Measurements from ENCODE around the gene DNAJB6. TPM values are rescaled to one million over a fixed set of nuclear protein-coding genes. Genes with fewer than 3 reads are reported as not detected.

The DNAJB6 gene
- total RNA-seq, 1 experiment from 2014 or later: 288 TPM

DNA sequence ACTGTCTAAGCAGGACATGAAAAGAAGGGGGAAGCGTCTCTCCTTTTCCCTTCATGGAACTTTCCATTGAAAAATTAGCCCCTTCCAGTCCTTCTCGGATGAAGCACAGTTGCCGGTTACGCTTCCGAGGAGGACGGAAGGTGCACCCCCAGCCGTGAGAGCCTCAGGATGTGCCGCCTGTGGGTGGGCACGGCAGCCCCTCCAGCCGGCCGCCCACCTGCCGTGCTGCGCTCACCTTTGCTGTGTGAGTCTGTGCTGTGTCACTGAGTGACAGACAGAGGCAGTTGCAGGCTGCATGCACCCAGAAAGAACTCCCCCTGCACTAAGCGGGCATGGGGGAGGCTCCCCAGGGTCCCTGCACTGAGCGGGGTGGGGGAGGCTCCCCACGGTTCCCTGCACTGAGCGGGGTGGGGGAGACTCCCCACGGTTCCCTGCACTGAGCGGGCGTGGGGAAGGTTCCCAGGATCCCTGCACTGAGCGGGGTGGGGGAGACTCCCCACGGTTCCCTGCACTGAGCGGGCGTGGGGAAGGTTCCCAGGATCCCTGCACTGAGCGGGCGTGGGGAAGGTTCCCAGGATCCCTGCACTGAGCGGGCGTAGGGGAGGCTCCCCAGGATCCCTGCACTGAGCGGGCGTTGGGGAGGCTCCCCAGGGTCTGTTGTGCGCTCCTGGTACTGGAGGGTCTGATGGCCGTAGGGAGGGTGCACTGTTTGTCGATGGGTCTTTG, 74.2 kb downstream of the DNAJB6 start:
- Mint-ChIP-seq H3K4me3 (no peak overlapping the region), H3K27ac (peak overlapping the region; percentile 85), H3K9me3 (no peaks in the 10 kb centered on the region), H3K27me3 (ENCODE audit: low read depth) (no peaks in the 10 kb centered on the region), H3K4me1 (peaks cover 44% of the 10 kb centered on the region), H3K36me3 (peaks cover 43% of the 10 kb centered on the region)
- TF ChIP-seq, protein P1, sequence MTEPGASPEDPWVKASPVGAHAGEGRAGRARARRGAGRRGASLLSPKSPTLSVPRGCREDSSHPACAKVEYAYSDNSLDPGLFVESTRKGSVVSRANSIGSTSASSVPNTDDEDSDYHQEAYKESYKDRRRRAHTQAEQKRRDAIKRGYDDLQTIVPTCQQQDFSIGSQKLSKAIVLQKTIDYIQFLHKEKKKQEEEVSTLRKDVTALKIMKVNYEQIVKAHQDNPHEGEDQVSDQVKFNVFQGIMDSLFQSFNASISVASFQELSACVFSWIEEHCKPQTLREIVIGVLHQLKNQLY (CRISPR knock-in tag; IDR thresholded peaks at IDR 0.05): no peak
- TF ChIP-seq ESRRA (CRISPR knock-in tag; IDR thresholded peaks at IDR 0.05; ENCODE audit: borderline replicate concordance): 0 out of 2 replicates have a peak, but pooled peaks have one; percentile 11
- CTCF ChIA-PET: interaction anchor here (1.0 kb wide), 1 partner anchor 13 kb away, joined by 3 read pairs; no protein-coding TSS in a partner anchor
- no peak for ATAC-seq
- DNase-seq (ENCODE audit: low spot score): no peak
- POLR2A ChIA-PET: no interaction called here

DNA sequence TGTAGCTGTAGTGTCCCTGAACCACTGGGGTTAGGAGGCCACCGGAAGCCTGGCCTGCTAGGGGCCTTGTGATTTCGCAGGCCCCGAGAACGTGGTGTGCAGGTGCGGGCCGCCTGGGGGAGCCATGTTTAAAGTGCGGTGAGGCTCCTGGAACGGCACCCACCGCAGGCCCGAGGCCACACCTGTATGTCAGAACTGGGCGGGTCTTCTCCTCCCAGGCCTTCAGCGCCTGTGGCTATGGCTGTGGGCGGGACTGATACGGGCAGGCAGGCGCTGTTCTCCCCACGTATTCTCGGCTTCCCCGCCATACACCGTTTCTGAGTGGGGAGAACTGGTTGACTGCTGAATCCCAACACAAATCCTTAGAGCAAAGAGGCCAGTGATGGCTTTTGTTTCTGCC, 74.8 kb downstream of the DNAJB6 start:
- Mint-ChIP-seq H3K27ac (peak overlapping the region; percentile 60), H3K36me3 (peaks cover 49% of the 10 kb centered on the region), H3K4me1 (peaks cover 44% of the 10 kb centered on the region), H3K9me3 (no peaks in the 10 kb centered on the region), H3K4me3 (no peak overlapping the region), H3K27me3 (ENCODE audit: low read depth) (no peaks in the 10 kb centered on the region)
- ChIA-PET CTCF (interaction anchor here (1.0 kb wide), 1 partner anchor 14 kb away, joined by 3 read pairs; no protein-coding TSS in a partner anchor), POLR2A (no interaction called here)
- peak; percentile 71 for DNase-seq (ENCODE audit: low spot score)
- peak; percentile 76 for ATAC-seq
- TF ChIP-seq, protein P2, sequence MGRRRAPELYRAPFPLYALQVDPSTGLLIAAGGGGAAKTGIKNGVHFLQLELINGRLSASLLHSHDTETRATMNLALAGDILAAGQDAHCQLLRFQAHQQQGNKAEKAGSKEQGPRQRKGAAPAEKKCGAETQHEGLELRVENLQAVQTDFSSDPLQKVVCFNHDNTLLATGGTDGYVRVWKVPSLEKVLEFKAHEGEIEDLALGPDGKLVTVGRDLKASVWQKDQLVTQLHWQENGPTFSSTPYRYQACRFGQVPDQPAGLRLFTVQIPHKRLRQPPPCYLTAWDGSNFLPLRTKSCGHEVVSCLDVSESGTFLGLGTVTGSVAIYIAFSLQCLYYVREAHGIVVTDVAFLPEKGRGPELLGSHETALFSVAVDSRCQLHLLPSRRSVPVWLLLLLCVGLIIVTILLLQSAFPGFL (CRISPR knock-in tag; IDR thresholded peaks at IDR 0.05; ENCODE audit: borderline replicate concordance): no peak
- TF ChIP-seq, protein P3, sequence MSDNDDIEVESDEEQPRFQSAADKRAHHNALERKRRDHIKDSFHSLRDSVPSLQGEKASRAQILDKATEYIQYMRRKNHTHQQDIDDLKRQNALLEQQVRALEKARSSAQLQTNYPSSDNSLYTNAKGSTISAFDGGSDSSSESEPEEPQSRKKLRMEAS (CRISPR knock-in tag; IDR thresholded peaks at IDR 0.05): peak; percentile 39; the same call in 1 of the 2 replicates
- TF ChIP-seq, protein P4, sequence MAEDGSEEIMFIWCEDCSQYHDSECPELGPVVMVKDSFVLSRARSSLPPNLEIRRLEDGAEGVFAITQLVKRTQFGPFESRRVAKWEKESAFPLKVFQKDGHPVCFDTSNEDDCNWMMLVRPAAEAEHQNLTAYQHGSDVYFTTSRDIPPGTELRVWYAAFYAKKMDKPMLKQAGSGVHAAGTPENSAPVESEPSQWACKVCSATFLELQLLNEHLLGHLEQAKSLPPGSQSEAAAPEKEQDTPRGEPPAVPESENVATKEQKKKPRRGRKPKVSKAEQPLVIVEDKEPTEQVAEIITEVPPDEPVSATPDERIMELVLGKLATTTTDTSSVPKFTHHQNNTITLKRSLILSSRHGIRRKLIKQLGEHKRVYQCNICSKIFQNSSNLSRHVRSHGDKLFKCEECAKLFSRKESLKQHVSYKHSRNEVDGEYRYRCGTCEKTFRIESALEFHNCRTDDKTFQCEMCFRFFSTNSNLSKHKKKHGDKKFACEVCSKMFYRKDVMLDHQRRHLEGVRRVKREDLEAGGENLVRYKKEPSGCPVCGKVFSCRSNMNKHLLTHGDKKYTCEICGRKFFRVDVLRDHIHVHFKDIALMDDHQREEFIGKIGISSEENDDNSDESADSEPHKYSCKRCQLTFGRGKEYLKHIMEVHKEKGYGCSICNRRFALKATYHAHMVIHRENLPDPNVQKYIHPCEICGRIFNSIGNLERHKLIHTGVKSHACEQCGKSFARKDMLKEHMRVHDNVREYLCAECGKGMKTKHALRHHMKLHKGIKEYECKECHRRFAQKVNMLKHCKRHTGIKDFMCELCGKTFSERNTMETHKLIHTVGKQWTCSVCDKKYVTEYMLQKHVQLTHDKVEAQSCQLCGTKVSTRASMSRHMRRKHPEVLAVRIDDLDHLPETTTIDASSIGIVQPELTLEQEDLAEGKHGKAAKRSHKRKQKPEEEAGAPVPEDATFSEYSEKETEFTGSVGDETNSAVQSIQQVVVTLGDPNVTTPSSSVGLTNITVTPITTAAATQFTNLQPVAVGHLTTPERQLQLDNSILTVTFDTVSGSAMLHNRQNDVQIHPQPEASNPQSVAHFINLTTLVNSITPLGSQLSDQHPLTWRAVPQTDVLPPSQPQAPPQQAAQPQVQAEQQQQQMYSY (CRISPR knock-in tag; IDR thresholded peaks at IDR 0.05): peak; percentile 82
- TF ChIP-seq ZBTB21 (CRISPR knock-in tag; IDR thresholded peaks at IDR 0.05; ENCODE audit: borderline replicate concordance): no peak
- TF ChIP-seq, protein P5, sequence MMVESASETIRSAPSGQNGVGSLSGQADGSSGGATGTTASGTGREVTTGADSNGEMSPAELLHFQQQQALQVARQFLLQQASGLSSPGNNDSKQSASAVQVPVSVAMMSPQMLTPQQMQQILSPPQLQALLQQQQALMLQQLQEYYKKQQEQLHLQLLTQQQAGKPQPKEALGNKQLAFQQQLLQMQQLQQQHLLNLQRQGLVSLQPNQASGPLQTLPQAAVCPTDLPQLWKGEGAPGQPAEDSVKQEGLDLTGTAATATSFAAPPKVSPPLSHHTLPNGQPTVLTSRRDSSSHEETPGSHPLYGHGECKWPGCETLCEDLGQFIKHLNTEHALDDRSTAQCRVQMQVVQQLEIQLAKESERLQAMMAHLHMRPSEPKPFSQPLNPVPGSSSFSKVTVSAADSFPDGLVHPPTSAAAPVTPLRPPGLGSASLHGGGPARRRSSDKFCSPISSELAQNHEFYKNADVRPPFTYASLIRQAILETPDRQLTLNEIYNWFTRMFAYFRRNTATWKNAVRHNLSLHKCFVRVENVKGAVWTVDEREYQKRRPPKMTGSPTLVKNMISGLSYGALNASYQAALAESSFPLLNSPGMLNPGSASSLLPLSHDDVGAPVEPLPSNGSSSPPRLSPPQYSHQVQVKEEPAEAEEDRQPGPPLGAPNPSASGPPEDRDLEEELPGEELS (CRISPR knock-in tag; IDR thresholded peaks at IDR 0.05): no peak

DNA sequence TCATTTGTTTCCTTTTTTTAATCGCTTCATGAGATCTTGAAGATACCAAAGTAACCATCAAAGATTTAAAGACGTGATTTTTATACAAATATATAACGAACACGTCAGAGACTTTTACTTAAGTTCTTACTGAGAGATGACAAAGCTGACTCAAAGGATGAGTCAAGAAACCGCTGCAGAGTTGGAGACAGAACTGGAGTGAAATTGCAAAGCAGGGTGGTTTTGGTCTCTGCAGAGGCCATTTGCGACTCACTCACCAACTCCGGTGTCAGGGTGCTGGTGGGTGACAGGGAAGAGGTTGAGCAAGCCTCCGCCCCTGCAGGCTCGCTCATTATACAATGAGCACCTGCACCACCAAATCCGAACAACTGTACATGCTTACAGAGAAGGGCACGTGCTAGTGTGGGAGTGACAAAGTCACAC, 75.2 kb downstream of the DNAJB6 start:
- no peak overlapping the region for H3K4me3 Mint-ChIP-seq
- ChIA-PET POLR2A (no interaction called here), CTCF (interaction anchor here (1.0 to 1.2 kb wide), 3 partner anchors 15 to 174 kb away, joined by 3 read pairs; no protein-coding TSS in a partner anchor)
- H3K27me3 Mint-ChIP-seq (ENCODE audit: low read depth): no peaks in the 10 kb centered on the region
- peaks cover 53% of the 10 kb centered on the region for H3K36me3 Mint-ChIP-seq
- H3K27ac Mint-ChIP-seq: peak overlapping the region; percentile 42
- no peaks in the 10 kb centered on the region for H3K9me3 Mint-ChIP-seq
- no peak for ATAC-seq
- DNase-seq (ENCODE audit: low spot score): no peak
- H3K4me1 Mint-ChIP-seq: peaks cover 44% of the 10 kb centered on the region
- TF ChIP-seq ESRRA (CRISPR knock-in tag; IDR thresholded peaks at IDR 0.05; ENCODE audit: borderline replicate concordance) (no peak), ZNF671 (CRISPR knock-in tag; IDR thresholded peaks at IDR 0.05) (no peak), ATF1 (CRISPR knock-in tag; IDR thresholded peaks at IDR 0.05) (no peak), SMAD4 (CRISPR knock-in tag; IDR thresholded peaks at IDR 0.05) (no peak), NR3C1 (CRISPR knock-in tag; conservative IDR thresholded peaks at IDR 0.05; ENCODE audit: low read depth) (no peak), JAZF1 (CRISPR knock-in tag; IDR thresholded peaks at IDR 0.05) (no peak)
- TF ChIP-seq, protein P4 (CRISPR knock-in tag; IDR thresholded peaks at IDR 0.05): no peak
- TF ChIP-seq, protein P6, sequence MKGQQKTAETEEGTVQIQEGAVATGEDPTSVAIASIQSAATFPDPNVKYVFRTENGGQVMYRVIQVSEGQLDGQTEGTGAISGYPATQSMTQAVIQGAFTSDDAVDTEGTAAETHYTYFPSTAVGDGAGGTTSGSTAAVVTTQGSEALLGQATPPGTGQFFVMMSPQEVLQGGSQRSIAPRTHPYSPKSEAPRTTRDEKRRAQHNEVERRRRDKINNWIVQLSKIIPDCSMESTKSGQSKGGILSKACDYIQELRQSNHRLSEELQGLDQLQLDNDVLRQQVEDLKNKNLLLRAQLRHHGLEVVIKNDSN (CRISPR knock-in tag; IDR thresholded peaks at IDR 0.05): no peak
- TF ChIP-seq, protein P7, sequence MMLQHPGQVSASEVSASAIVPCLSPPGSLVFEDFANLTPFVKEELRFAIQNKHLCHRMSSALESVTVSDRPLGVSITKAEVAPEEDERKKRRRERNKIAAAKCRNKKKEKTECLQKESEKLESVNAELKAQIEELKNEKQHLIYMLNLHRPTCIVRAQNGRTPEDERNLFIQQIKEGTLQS (CRISPR knock-in tag; conservative IDR thresholded peaks at IDR 0.05): no peak
- TF ChIP-seq, protein P2 (CRISPR knock-in tag; IDR thresholded peaks at IDR 0.05; ENCODE audit: borderline replicate concordance): no peak

All from WTC11 (cell line).